HG02588 (cell line): ENCODE results near the gene FAM78A.
"Not testable (repeated sequence)": the region's sequence is repeated elsewhere in the genome, so short reads cannot be mapped to it uniquely, and the experiment has no call there.

Experiments
- ATAC-seq: cut with Tn5 transposase; IDR thresholded peaks from one replicate; pipeline ENCODE4 v1.9.1; 2021; ENCODE audit warnings: mild to moderate bottlenecking, moderate library complexity; ENCODE audit not compliant: unreplicated experiment

The FAM78A gene

DNA sequence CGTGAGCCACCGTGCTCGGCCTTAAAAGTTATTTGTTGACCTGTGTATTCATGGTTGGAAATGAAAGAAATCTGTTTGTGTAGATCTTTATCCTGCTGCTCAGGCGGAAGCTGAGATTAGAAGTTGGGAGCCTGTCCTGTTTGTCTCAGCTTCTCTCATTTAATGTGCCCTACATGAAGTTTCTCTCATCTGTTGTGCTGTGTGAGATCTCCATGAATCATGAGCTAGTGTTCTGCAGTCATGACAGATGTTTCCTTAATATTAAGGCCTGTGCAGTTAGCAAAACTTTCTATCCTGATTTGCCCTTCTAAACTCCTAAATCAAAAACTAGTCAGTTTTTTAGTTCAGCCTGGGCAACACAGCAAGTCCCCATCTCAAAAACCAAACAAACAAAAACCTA, 59.5 kb downstream of the FAM78A start:
- ATAC-seq = no peak

- ATAC-seq = no peak
Measured at GRCh38 chr9:131214876-131215275, 61.4 kb downstream of the FAM78A start.

DNA sequence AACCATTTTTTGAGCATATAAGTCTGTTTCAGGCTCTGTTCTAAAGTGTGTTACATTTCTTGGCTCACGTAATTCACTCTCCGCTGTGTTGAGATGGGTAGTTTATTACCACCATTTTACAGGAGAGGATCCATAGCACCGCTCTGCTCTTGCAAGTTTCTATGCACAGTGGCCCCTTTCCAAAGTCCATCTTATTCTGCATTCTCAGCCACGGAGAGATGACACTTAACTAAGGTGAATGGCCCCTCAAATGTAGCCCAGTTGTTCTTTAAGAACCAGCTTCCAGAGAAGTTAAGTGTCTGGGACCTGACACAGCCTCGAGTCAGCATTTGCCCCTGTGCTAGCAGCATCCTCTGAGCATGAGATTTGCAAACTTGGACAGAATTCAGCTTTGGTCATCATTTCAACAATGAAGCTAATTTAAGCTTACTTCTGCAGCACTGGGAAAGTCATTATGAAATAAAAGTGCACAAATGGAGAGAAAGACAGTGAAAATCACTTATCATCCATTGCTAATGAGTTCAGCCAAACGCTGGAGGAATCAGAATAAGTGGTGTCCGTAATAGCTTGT, 61.9 kb downstream of the FAM78A start:
- ATAC-seq = no peak

- ATAC-seq = not testable (repeated sequence)
Measured at GRCh38 chr9:131211920-131212319, 64.4 kb downstream of the FAM78A start.
